HepG2 (cell line): ENCODE data around the gene UGT1A8. TPM values are rescaled to one million over a fixed set of nuclear protein-coding genes. Genes with fewer than 3 reads are reported as not detected.
A peak's percentile ranks its signal among the peaks of the same experiment; 100 is the strongest.

ENCODE experiments used
- ATAC-seq: fragments of 200-7000 bp; cut with Tn5 transposase; 3 replicates; pipeline ENCODE4 v1.9.1; 2020; ENCODE audit warnings: mild to moderate bottlenecking, moderate library complexity
- BruUV-seq: library from RNA; stranded (reverse); fragments of 400-500 nt; replicated peaks from 2 replicates; lab custom pipeline; 2021; lab: Mats Ljungman, UMichigan
- CTCF ChIA-PET: fragments of 300-600 bp; formaldehyde crosslinking; extraction: SDS; loops from one replicate; lab custom pipeline; 2021; ENCODE audit warnings: low total read pairs, inconsistent platforms, low intra/inter-chr PET ratio; lab: Yijun Ruan, JAX
- POLR2A ChIA-PET: fragments of 350-600 bp; sonication (Branson Sonifier 250); formaldehyde crosslinking; loops from one replicate; lab custom pipeline; 2020; ENCODE audit warnings: antibody characterized with exemption, inconsistent platforms; lab: Yijun Ruan, JAX
- DNase-seq: peaks from one replicate; pipeline ENCODE4 v3.0.0-alpha.2; 2015; ENCODE audit warnings: low spot score
- FAIRE-seq: peaks from 3 replicates; lab custom pipeline; 2011; peaks lifted over from hg19 to GRCh38; lab: Jason Lieb, UNC
- H2AFZ ChIP-seq: one replicate; pipeline ENCODE4 v1.6.1; 2011; ENCODE audit warnings: low read length, inconsistent platforms
- H3K27ac ChIP-seq: fragments of 300-600 bp; 3 replicates; pipeline ENCODE4 v1.8.0; 2011; ENCODE audit warnings: mixed run types, mild to moderate bottlenecking, mixed read lengths, low read length, inconsistent platforms; ENCODE audit not compliant: insufficient read depth; ENCODE audit errors: extremely low read length
- H3K27me3 ChIP-seq, 2 experiments: fragments of 200-600 bp in 1 of 2; 2 replicates in 1 of 2; 3 replicates in 1 of 2; pipeline versions ENCODE4 v1.6.0 to v1.8.0; 2011; ENCODE audit warnings: low read length in 2 of 2, mild to moderate bottlenecking in 2 of 2, moderate library complexity in 2 of 2, inconsistent platforms in 1 of 2; ENCODE audit not compliant: insufficient read depth in 2 of 2, control insufficient read depth in 1 of 2
- H3K36me3 ChIP-seq, 2 experiments: fragments of 200-600 bp in 1 of 2; replicated peaks in 1 of 2; 2 replicates in 1 of 2; 3 replicates in 1 of 2; pipeline versions ENCODE4 v1.5.1 to v1.8.0; 2011; ENCODE audit warnings: low read length in 2 of 2, inconsistent platforms in 1 of 2; ENCODE audit not compliant: insufficient read depth in 2 of 2, control insufficient read depth in 1 of 2
- H3K4me1 ChIP-seq: 2 replicates; pipeline ENCODE4 v1.5.1; 2012; ENCODE audit warnings: low read length, inconsistent platforms; ENCODE audit not compliant: insufficient read depth
- H3K4me2 ChIP-seq: 2 replicates; pipeline ENCODE4 v1.6.0; 2011; ENCODE audit warnings: low read depth, low read length, inconsistent platforms
- H3K4me3 ChIP-seq, 3 experiments: fragments of 200-600 bp in 1 of 3; sonication (generic), shearing (Covaris generic) in 1 of 3; replicated peaks in 1 of 3; 2 replicates each; pipeline ENCODE4 v1.5.1; 2011 to 2016; ENCODE audit warnings: low read length in 3 of 3, inconsistent platforms in 2 of 3, low read depth in 2 of 3, mild to moderate bottlenecking in 2 of 3, control low read depth in 1 of 3, mixed read lengths in 1 of 3; ENCODE audit not compliant: insufficient read depth in 1 of 3
- H3K79me2 ChIP-seq: one replicate; pipeline ENCODE4 v1.6.1; 2011; ENCODE audit warnings: low read length, inconsistent platforms; ENCODE audit not compliant: insufficient read depth
- H3K9ac ChIP-seq: 2 replicates; pipeline ENCODE4 v1.6.0; 2011; ENCODE audit warnings: mild to moderate bottlenecking, low read depth, low read length, inconsistent platforms; ENCODE audit not compliant: insufficient read depth
- H3K9me3 ChIP-seq: 2 replicates; pipeline ENCODE4 v1.5.1; 2012; ENCODE audit warnings: mild to moderate bottlenecking, low read length
- H4K20me1 ChIP-seq: 2 replicates; pipeline ENCODE4 v1.6.0; 2011; ENCODE audit warnings: inconsistent platforms, mild to moderate bottlenecking, low read length, moderate library complexity; ENCODE audit not compliant: insufficient read depth
- FOXA3 ChIP-seq: IDR thresholded peaks from 2 replicates; pipeline ENCODE4 v1.6.1; 2016; ENCODE audit warnings: missing genetic modification reagents, missing compliant biosample characterization
- MTF2 ChIP-seq: sonication (generic); formaldehyde crosslinking; IDR thresholded peaks from 2 replicates; pipeline ENCODE4 v1.5.0; 2020; ENCODE audit warnings: missing genetic modification reagents, borderline replicate concordance
- SMAD1 ChIP-seq: sonication (generic); formaldehyde crosslinking; IDR thresholded peaks from 2 replicates; pipeline ENCODE4 v1.4.0; 2020; ENCODE audit warnings: missing genetic modification reagents, low read depth, mild to moderate bottlenecking, borderline replicate concordance
- SNRNP70 ChIP-seq: fragments of 200-400 bp; formaldehyde crosslinking; IDR thresholded peaks from 2 replicates; pipeline ENCODE4 v1.6.1; 2017; ENCODE audit warnings: mild to moderate bottlenecking, low read depth, low read length, moderate library complexity
- TEAD3 ChIP-seq: optimal IDR thresholded peaks from 2 replicates; pipeline ENCODE3; 2016; ENCODE audit warnings: borderline replicate concordance
- ZBTB20 ChIP-seq: sonication (generic); formaldehyde crosslinking; IDR thresholded peaks from 2 replicates; pipeline ENCODE4 v1.8.1; 2023; ENCODE audit warnings: missing genetic modification reagents, low read depth, mild to moderate bottlenecking, borderline replicate concordance
- ZFYVE20 ChIP-seq: sonication (generic); formaldehyde crosslinking; IDR thresholded peaks from 2 replicates; pipeline ENCODE4 v1.8.0; 2023; ENCODE audit warnings: low read depth, mild to moderate bottlenecking, moderate library complexity, missing genetic modification reagents, borderline replicate concordance
- ZMYM3 ChIP-seq: sonication (generic); formaldehyde crosslinking; IDR thresholded peaks from 2 replicates; pipeline ENCODE4 v1.5.1; 2020; ENCODE audit warnings: mild to moderate bottlenecking, missing genetic modification reagents
- ZNF775 ChIP-seq: sonication (generic); formaldehyde crosslinking; IDR thresholded peaks from 2 replicates; pipeline ENCODE4 v1.4.0; 2020; ENCODE audit warnings: missing genetic modification reagents, mild to moderate bottlenecking, moderate library complexity, borderline replicate concordance
- WGBS: methylation state at CpG from one replicate; pipeline ENCODE4 v1.1.6; 2017; ENCODE audit warnings: low lambda C conversion rate; 5-methylcytosine and 5-hydroxymethylcytosine counted together
- in situ Hi-C: cut with HindIII; loops from 2 replicates; pipeline ENCODE4 v1.10.0; 2017; ENCODE audit warnings: low pct_unique_long_range_greater_than_20kb; ENCODE audit not compliant: extremely low pct_ligation_motif_present
- intact Hi-C: fragments of 100-400 bp; cut with micrococcal nuclease; formaldehyde crosslinking; loops from one replicate; pipeline ENCODE4 v1.10.0; 2022; ENCODE audit not compliant: unreplicated experiment
- polyA plus RNA-seq, 8 experiments: library from polyadenylated mRNA; depleted of rRNA in 3 of 8; stranded (reverse) in 7 of 8; unstranded in 1 of 8; fragments of >200 nt; fragmentation: Illumina TruSeq in 4 of 8; extraction: Trizol in 4 of 8; gene quantifications; 2 replicates each; pipeline versions ENCODE4 v1.2.1 to v1.2.3, GENCODE V29; 2011 to 2016; ENCODE audit warnings: low read depth in 4 of 8, missing spikeins in 1 of 8, mixed read lengths in 1 of 8; ENCODE audit not compliant: insufficient read depth in 1 of 8
- total RNA-seq, 5 experiments: library from RNA; depleted of rRNA; stranded (reverse); fragments of >200 nt; fragmentation: Illumina TruSeq; extraction: Trizol; gene quantifications; 2 replicates each; pipeline ENCODE4 v1.2.3, GENCODE V29; 2016; ENCODE audit warnings: low read depth in 1 of 5
- TF ChIP-seq, protein P1 (sequence below): sonication (generic); formaldehyde crosslinking; IDR thresholded peaks from 2 replicates; pipeline ENCODE4 v1.8.1; 2023; ENCODE audit warnings: mild to moderate bottlenecking, missing genetic modification reagents, borderline replicate concordance
- TF ChIP-seq, protein P2 (sequence below): sonication (generic); formaldehyde crosslinking; IDR thresholded peaks from 2 replicates; pipeline ENCODE4 v1.5.0; 2020; ENCODE audit warnings: mild to moderate bottlenecking, missing genetic modification reagents, borderline replicate concordance
- TF ChIP-seq, protein P3 (sequence below): sonication (generic); formaldehyde crosslinking; IDR thresholded peaks from 2 replicates; pipeline ENCODE4 v1.4.0; 2020; ENCODE audit warnings: missing genetic modification reagents

UGT1A8 gene
- total and polyA plus RNA-seq, 2 of the 13 experiments (the other 11 are each of a cell fraction or from before 2014, with no cell fraction given) = not detected

DNA sequence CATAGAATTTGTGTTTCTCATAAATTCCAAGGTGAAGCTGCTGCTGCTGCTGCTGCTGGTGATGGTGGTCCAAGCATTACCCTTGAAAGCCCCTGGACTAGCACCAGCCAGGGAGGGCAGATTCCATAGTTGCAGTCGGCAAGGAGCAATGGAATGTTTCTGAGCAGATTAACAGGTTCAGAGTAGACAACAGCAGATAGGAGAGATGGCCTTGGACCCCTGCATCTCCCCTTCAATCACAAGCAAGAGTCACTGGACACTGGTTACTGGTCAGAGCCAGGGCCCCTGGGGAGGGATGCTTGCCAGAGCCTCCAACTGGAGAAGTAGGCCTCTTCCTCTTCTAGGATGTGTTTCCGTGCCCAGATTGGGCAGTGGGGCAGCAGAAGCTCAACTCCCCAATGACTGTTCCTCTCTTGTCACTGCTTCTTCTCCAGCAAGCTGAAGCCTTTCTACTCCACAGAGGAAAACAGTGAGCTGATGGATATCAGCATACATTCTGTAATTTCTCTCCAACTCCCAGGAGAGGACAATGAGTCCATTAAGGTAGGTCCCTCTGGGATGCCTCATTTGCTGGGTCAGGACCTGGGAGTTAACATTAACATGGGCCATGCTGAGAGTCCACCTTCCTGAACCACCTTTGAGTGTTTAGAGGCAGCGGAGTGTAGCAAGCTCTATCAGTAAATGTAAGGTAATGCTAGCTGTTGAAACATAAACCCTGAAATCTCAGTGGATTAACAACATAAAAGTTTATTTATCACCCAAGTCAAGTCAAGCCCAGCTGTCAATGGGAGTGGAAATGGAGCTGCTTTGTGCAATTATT, 196.0 kb downstream of the UGT1A8 start:
- no peaks in the 10 kb centered on the region for H3K79me2 ChIP-seq
- in situ Hi-C loops = no loop called here
- no peak overlapping the region for H3K4me3 ChIP-seq
- ChIA-PET CTCF (no interaction called here), POLR2A (no interaction called here)
- H3K4me1 ChIP-seq = peaks cover 19% of the 10 kb centered on the region
- peaks cover 0 to 33% of the 10 kb centered on the region in 2 experiments; a peak in 3 of 5 replicates for H3K27me3 ChIP-seq
- WGBS = 16% methylated on average over 3 of the region's 3 CpGs
- DNase-seq (no peak), FAIRE-seq (peak; percentile 8), ATAC-seq (no peak; the same call in 2 of the 3 replicates)
- no peak overlapping the region for H3K9ac ChIP-seq
- intact Hi-C loops = no loop called here
- H3K9me3 ChIP-seq = no peaks in the 10 kb centered on the region
- no peaks in the 10 kb centered on the region for H4K20me1 ChIP-seq
- H3K4me2 ChIP-seq = no peak overlapping the region
- H3K36me3 ChIP-seq = no peaks in the 10 kb centered on the region
- no peak overlapping the region for H3K27ac ChIP-seq
- no TSS peak for BruUV-seq
- no peak overlapping the region for H2AFZ ChIP-seq
- TF ChIP-seq, protein P1, sequence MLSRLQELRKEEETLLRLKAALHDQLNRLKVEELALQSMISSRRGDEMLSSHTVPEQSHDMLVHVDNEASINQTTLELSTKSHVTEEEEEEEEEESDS (CRISPR knock-in tag) = no peak
- TF ChIP-seq ZBTB20 (CRISPR knock-in tag) (no peak), SMAD1 (CRISPR knock-in tag) (no peak), TEAD3 (CRISPR knock-in tag) (no peak), FOXA3 (CRISPR knock-in tag) (no peak), SNRNP70 (no peak), ZMYM3 (CRISPR knock-in tag) (no peak), MTF2 (CRISPR knock-in tag) (no peak), ZFYVE20 (CRISPR knock-in tag) (no peak), ZNF775 (CRISPR knock-in tag) (no peak)
- TF ChIP-seq, protein P2, sequence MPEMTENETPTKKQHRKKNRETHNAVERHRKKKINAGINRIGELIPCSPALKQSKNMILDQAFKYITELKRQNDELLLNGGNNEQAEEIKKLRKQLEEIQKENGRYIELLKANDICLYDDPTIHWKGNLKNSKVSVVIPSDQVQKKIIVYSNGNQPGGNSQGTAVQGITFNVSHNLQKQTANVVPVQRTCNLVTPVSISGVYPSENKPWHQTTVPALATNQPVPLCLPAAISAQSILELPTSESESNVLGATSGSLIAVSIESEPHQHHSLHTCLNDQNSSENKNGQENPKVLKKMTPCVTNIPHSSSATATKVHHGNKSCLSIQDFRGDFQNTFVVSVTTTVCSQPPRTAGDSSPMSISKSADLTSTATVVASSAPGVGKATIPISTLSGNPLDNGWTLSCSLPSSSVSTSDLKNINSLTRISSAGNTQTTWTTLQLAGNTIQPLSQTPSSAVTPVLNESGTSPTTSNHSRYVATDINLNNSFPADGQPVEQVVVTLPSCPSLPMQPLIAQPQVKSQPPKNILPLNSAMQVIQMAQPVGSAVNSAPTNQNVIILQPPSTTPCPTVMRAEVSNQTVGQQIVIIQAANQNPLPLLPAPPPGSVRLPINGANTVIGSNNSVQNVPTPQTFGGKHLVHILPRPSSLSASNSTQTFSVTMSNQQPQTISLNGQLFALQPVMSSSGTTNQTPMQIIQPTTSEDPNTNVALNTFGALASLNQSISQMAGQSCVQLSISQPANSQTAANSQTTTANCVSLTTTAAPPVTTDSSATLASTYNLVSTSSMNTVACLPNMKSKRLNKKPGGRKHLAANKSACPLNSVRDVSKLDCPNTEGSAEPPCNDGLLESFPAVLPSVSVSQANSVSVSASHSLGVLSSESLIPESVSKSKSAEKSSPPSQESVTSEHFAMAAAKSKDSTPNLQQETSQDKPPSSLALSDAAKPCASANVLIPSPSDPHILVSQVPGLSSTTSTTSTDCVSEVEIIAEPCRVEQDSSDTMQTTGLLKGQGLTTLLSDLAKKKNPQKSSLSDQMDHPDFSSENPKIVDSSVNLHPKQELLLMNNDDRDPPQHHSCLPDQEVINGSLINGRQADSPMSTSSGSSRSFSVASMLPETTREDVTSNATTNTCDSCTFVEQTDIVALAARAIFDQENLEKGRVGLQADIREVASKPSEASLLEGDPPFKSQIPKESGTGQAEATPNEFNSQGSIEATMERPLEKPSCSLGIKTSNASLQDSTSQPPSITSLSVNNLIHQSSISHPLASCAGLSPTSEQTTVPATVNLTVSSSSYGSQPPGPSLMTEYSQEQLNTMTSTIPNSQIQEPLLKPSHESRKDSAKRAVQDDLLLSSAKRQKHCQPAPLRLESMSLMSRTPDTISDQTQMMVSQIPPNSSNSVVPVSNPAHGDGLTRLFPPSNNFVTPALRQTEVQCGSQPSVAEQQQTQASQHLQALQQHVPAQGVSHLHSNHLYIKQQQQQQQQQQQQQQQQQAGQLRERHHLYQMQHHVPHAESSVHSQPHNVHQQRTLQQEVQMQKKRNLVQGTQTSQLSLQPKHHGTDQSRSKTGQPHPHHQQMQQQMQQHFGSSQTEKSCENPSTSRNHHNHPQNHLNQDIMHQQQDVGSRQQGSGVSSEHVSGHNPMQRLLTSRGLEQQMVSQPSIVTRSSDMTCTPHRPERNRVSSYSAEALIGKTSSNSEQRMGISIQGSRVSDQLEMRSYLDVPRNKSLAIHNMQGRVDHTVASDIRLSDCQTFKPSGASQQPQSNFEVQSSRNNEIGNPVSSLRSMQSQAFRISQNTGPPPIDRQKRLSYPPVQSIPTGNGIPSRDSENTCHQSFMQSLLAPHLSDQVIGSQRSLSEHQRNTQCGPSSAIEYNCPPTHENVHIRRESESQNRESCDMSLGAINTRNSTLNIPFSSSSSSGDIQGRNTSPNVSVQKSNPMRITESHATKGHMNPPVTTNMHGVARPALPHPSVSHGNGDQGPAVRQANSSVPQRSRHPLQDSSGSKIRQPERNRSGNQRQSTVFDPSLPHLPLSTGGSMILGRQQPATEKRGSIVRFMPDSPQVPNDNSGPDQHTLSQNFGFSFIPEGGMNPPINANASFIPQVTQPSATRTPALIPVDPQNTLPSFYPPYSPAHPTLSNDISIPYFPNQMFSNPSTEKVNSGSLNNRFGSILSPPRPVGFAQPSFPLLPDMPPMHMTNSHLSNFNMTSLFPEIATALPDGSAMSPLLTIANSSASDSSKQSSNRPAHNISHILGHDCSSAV (CRISPR knock-in tag) = no peak
- TF ChIP-seq, protein P3, sequence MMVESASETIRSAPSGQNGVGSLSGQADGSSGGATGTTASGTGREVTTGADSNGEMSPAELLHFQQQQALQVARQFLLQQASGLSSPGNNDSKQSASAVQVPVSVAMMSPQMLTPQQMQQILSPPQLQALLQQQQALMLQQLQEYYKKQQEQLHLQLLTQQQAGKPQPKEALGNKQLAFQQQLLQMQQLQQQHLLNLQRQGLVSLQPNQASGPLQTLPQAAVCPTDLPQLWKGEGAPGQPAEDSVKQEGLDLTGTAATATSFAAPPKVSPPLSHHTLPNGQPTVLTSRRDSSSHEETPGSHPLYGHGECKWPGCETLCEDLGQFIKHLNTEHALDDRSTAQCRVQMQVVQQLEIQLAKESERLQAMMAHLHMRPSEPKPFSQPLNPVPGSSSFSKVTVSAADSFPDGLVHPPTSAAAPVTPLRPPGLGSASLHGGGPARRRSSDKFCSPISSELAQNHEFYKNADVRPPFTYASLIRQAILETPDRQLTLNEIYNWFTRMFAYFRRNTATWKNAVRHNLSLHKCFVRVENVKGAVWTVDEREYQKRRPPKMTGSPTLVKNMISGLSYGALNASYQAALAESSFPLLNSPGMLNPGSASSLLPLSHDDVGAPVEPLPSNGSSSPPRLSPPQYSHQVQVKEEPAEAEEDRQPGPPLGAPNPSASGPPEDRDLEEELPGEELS (CRISPR knock-in tag) = no peak
